ENCODE data around the gene ECPAS.
"Not testable (repeated sequence)": the region's sequence is repeated elsewhere in the genome, so short reads cannot be mapped to it uniquely, and the experiment has no call there.

Gene ECPAS

DNA sequence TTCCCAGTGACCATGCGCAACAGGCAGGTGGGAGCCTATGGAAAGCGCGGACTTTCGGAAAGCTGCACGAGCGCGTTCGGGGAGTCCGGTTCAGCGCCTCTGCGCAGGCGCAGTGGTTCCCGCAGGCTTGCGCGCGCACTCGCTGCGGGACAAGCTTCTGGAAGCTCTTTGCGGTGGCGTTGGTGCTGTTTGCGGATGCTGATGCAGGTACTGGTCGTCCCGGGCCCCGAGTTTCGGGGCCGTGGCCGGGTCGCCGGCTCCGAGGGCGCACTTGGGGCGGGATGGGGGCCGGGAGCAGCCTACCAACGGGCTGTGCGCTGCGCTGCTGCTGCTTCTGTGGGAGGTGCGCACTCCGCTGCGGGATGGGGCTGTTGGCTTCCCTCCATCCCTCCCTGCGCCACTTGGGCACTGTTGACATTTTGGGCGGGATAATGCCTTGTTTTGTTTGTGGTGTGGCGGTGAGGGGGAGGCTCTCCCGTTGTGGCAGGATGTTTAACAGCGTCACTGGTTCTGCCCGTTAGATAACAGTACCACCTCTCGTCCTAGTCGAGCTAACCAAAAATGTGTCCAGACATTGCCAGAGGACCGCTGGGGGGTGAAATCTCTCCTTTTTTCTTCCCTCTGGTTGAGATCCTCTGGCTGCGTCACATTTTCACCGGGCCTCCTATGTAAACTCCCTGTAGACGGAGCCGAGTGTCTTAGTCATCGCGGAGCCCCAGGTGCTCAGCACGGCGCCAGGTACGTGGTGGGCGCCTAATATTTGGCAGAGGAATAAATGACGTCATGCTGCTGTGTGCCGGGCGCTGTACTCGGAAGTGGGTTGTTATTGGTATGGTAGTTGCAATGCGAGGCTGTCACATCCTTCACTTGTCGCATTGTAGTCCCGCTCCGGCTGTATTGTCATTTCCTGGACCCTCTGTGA lies 41.1 kb upstream of the ECPAS start, which contains the start of gene ZNF483:
Gene ZNF483, plus strand, starts transcription at position 124 of the 922 bp plus-strand sequence. CDS start 2,217 bp downstream, outside the sequence.
- TF ChIP-seq, protein P1, sequence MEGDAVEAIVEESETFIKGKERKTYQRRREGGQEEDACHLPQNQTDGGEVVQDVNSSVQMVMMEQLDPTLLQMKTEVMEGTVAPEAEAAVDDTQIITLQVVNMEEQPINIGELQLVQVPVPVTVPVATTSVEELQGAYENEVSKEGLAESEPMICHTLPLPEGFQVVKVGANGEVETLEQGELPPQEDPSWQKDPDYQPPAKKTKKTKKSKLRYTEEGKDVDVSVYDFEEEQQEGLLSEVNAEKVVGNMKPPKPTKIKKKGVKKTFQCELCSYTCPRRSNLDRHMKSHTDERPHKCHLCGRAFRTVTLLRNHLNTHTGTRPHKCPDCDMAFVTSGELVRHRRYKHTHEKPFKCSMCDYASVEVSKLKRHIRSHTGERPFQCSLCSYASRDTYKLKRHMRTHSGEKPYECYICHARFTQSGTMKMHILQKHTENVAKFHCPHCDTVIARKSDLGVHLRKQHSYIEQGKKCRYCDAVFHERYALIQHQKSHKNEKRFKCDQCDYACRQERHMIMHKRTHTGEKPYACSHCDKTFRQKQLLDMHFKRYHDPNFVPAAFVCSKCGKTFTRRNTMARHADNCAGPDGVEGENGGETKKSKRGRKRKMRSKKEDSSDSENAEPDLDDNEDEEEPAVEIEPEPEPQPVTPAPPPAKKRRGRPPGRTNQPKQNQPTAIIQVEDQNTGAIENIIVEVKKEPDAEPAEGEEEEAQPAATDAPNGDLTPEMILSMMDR (IDR thresholded peaks at IDR 0.05; ENCODE audit: low read depth, low read length), result no peak
- peak; percentile 25 for DNase-seq (ENCODE audit: extremely low read depth, low read depth)

DNA sequence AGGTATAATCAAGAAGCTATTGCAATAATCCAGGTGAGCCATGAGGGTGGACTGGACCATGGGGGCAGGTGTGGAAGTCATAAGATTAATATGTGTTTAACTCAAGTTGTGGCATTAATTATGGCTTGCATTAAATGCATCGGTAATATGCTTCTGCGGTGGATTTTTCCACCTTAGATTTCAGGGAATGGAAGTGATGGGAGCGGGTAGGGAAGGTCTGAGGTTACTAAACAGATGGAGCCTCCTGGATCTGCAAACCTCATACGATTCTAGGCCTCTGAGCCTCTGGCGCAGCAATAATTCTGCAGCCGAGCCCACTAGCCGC lies 40.5 kb upstream of the ECPAS start:
- no peak for DNase-seq (ENCODE audit: extremely low read depth, low read depth)
- TF ChIP-seq, protein P1 (IDR thresholded peaks at IDR 0.05; ENCODE audit: low read depth, low read length), result no peak

DNA sequence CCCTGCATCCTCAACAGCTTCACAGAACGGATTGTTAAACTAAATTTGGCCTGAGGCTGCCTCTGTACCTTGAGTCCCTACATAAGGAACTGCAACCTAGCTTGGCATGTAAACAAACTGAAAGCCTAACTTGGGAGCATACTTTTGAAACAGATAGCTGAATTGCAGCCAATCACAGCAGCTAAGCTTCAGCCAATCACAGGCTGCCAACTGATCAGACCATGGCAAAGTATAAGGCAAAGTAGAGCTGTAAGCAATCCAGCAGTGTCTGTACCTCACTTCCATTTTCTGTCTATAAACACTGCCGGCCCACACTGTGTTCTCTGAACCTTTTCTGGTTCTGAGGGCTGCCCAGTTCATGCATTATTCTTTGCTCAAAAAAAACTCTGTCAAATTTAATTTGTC lies 31.9 kb upstream of the ECPAS start:
- DNase-seq (ENCODE audit: extremely low read depth, low read depth), result no peak
- TF ChIP-seq, protein P1 (IDR thresholded peaks at IDR 0.05; ENCODE audit: low read depth, low read length), result no peak

DNA sequence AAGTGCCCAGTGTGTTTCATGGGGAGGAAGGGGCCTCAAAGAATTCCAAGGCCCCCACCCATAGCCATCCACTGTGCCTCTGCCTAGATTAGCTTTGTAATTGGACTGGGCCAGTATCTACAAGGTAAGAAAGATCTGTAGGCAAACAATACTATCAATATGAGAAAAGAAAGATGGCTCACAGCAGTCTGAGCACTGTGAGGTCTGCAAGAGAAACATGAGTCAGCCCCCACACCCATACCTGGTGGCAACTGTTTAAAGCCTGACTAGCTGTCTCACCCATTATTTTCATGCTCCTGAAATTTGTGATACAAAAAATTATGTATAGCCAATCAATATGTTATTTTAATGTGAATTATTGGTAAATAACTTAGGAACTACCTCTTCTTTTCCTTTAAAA lies 30.8 kb upstream of the ECPAS start:
- TF ChIP-seq, protein P1 (IDR thresholded peaks at IDR 0.05; ENCODE audit: low read depth, low read length), result no peak
- DNase-seq (ENCODE audit: extremely low read depth, low read depth), result no peak

DNA sequence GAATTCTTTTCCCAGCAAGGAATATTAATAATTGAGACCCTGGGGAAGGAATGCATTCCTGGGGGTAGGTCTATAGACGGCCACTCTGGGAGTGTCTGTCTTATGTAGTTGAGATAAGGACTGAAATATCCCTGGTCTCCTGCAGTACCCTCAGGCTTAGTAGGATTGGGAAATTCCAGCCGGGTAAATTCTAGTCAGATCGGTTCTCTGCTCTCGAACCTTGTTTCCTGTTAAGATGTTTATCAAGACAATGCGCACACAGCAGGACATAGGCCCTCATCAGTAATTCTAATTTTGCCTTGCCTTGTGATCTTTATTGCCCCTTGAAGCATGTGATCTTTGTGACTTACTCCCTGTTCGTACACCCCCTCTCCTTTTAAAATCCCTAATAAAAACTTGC lies 27.4 kb upstream of the ECPAS start:
- not testable (repeated sequence) for DNase-seq (ENCODE audit: extremely low read depth, low read depth)

DNA sequence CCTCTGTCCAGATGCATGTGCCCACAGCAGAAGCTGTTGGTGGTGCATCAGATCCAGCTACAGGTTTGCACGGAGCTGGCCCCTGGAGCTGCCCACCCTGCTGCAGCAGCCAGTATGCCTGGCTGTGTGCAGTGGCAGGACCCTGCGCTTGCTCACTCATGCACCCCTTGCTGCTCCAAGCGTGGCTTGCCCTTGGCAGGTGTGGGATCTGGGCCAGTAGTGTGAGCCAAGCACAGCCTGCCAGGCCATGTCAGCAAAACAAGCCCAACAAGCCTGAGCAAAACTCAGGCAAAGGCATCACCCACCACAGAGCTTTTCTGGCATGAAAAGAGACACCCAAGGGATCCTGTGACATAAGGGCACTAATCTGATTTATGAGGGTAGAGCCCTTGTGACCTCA lies 18.3 kb upstream of the ECPAS start:
- no peak for DNase-seq (ENCODE audit: extremely low read depth, low read depth)
- TF ChIP-seq, protein P1 (IDR thresholded peaks at IDR 0.05; ENCODE audit: low read depth, low read length), result no peak

DNA sequence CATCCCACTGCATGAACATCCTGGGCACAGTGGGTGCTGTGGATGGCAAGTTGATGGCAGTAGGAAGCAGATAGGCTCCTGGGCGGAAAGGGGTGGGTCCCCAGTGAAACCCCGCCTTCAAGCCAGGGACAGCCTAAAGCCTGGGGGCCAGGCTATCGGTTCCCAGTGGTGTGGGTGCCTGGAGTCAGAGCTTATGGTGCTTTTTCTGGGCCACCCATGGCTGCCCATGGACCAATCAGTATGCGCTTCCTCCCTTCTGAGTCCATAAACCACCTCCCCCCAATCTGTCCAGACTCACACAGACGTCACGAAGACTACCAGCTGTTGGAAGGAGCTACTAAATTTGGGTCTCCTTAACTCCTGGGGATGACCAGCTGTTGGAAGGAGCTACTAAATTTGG lies 17.5 kb upstream of the ECPAS start:
- TF ChIP-seq, protein P1 (IDR thresholded peaks at IDR 0.05; ENCODE audit: low read depth, low read length), result no peak
- no peak for DNase-seq (ENCODE audit: extremely low read depth, low read depth)
